ENCODE measurements around the gene MFF.
A peak's percentile ranks its signal among the peaks of the same experiment; 100 is the strongest.

Gene MFF

DNA sequence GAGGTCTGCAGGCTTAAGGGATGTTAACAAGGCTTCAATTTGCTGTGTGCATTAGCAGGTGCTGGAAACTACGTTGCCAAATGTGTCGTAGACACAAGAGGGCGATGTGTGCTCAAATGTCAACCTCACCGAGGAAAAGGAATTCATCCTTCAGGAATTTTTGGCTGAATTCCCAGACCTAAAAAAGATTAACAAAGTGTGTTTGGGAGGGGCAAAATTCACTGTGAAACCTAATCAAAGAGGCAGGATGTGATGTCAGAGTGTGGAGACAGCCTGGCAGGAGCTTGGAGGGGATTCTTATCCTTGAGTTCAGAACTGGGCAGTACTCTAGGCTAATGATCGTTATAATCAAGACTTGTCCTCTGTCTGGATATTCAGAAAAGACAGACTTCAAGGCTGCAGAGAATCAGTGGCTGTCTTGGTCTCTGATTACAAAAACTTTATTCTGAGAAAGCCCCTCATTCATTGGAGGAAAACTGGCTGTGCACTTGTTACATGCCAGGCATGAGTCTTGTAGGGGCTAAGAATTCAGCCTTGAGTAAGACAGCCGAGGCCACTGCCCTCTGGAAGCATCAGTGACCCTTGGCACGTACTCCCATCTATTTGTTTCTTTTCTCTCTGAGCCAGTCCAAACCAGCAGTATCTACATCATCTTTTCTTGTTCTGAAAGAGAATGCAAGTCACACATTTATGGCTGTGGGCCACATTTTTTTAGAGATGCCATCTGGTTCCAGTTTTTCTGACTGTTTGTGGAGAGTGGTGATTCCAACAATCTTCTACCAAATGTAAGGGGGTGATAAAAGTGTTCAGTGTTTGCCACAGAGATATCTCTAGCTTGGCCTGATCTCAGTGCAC is 81.4 kb downstream of the MFF start:
- no peaks in the 10 kb centered on the region for H3K27me3 ChIP-seq (ENCODE audit: low read depth, low read length)
- H3K79me2 ChIP-seq (ENCODE audit: low read length), result no peaks in the 10 kb centered on the region
- no peak overlapping the region for H3K4me3 ChIP-seq (ENCODE audit: low read length)
- H4K20me1 ChIP-seq (ENCODE audit: insufficient read depth, low read length), result no peaks in the 10 kb centered on the region
- H3K4me1 ChIP-seq (ENCODE audit: low read length), result peaks cover 41% of the 10 kb centered on the region
- H3K27ac ChIP-seq (ENCODE audit: low read length), result no peak overlapping the region
- H3K9me3 ChIP-seq (ENCODE audit: insufficient read depth, low read length), result no peaks in the 10 kb centered on the region
- peak overlapping the region; percentile 61 for H3K4me2 ChIP-seq (ENCODE audit: low read length)
- TF ChIP-seq EZH2phosphoT487 (IDR thresholded peaks at IDR 0.05; ENCODE audit: low read depth), result no peak
- TF ChIP-seq, protein P1, sequence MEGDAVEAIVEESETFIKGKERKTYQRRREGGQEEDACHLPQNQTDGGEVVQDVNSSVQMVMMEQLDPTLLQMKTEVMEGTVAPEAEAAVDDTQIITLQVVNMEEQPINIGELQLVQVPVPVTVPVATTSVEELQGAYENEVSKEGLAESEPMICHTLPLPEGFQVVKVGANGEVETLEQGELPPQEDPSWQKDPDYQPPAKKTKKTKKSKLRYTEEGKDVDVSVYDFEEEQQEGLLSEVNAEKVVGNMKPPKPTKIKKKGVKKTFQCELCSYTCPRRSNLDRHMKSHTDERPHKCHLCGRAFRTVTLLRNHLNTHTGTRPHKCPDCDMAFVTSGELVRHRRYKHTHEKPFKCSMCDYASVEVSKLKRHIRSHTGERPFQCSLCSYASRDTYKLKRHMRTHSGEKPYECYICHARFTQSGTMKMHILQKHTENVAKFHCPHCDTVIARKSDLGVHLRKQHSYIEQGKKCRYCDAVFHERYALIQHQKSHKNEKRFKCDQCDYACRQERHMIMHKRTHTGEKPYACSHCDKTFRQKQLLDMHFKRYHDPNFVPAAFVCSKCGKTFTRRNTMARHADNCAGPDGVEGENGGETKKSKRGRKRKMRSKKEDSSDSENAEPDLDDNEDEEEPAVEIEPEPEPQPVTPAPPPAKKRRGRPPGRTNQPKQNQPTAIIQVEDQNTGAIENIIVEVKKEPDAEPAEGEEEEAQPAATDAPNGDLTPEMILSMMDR (IDR thresholded peaks at IDR 0.05; ENCODE audit: low read depth, low read length), result peak; percentile 81
- no peak overlapping the region for H2AFZ ChIP-seq (ENCODE audit: low read depth, low read length)
- H3K36me3 ChIP-seq (replicated peaks; ENCODE audit: low read depth, low read length), result no peaks in the 10 kb centered on the region
- H3K9ac ChIP-seq (ENCODE audit: low read length), result no peak overlapping the region

All from OCI-LY3 (cell line).